Measurements from ENCODE around the gene PPARGC1A.

PPARGC1A gene

DNA sequence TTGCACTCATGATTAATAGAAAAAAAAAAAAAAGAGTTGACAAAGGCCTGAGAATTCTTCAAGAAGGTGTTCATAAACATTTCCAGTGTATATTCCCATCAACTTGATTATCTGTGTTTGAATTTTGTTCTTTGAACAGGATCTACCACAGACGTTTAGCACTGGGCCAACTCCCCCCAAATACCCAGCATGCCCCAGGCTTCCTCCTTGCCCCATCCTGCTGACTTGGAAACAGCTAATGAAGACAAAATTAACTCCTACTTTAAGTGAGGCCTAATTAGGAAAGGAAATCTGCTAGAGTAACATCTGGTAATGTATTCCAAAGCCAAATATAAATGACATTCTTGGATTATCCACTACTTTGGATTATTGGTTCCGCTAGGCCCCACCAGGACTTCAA, 52.5 kb downstream of the PPARGC1A start:
- no peak for DNase-seq

DNA sequence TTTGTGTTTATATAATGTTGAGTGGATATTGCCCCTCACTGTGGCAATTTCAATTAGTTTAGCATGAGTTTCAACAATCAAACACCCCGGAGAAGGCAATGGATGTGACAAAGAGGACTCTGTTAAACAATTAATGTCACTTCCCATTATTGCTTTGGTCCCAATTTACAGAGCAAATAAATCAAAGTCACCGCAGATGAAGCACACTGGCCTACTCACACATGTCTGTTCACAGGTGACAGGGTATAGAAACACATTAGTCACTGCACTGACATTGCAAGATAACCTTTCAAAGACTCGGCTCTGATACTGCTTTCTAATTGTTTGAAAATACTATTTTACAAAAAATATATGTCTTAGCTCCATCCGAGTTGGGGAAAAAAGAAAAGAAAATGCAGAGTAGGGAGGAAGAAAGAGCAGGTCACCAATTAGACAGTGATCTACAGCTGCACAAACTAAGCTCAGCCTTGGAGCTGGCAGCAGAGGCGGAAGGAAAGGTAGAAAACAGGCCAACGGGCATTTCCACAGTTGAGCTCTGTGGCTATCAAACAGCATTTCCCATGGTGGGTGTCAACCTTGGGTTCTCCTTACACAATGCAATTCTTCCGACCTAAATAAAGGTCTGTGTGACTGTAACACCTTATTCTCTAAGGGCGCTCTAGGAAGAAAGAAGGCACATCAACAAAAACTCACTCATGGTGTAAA, 53.9 kb downstream of the PPARGC1A start:
- no peak for DNase-seq

DNA sequence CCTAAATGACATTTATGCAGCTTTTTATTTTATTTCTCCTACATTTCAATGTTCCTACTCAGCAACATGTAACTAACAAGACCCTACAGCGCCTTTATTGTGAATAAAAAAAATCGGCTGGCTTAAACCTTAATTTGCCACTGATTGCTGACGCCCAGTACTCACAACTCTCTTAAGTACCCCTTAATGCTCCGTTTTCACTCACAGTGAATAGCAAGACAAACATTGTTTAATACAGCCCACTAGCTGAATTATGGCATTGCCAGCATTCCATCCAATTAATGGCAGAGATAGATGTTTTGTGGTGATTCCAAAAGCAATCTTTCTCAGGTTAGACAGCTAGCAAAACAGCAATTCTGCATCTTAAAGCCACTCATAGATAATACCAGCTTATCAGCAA, 61.1 kb downstream of the PPARGC1A start:
- DNase-seq = no peak

DNA sequence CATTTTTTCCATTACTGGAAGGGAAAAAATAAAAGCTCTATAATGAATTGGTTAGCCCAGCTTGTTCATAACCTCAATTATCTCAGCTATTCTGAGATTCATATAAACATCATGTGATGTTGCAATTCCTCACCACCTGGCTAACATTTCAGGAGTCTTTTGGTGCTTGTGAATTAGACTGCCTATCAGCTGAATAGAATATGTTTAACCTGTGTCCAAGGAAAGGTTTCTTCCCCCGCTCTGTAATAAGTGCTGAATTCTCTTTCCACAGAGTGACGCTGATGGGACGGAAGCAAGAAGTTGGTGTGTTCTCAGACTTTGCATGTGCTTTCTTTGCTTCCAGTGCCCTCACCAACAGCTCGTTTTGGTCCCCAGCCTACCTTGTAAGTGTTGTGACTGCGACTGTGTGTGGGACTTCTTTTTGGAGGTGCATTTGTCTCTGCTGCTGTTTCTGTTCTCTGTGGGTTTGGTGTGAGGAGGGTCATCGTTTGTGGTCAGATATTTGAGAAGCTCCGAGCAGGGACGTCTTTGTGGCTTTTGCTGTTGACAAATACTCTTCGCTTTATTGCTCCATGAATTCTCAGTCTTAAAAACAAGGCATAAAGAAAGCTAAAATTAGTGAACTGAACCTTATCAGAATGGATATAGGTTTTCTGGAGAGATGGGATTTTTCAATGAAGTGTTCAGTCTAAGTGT, 61.7 kb downstream of the PPARGC1A start:
- no peak for DNase-seq

DNA sequence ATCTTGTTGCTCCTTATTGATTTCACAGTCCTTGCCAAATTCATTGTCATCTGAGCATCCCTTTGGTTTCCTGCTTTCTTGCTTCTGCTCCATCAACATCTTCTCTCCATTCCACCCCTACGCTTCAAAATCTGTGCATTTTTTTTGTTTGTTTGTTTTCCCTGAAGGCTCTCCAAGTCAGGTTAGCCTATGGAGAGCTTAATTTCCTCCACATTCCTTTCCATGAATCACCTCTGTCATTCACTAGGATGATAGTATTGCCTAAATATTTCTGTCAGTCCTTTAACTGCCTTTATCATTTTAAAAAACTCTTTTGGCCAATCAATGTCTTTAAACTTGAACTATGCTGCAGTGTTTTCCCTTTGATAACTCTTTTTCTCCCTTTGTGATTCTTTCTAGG, 67.7 kb downstream of the PPARGC1A start:
- DNase-seq = no peak

DNA sequence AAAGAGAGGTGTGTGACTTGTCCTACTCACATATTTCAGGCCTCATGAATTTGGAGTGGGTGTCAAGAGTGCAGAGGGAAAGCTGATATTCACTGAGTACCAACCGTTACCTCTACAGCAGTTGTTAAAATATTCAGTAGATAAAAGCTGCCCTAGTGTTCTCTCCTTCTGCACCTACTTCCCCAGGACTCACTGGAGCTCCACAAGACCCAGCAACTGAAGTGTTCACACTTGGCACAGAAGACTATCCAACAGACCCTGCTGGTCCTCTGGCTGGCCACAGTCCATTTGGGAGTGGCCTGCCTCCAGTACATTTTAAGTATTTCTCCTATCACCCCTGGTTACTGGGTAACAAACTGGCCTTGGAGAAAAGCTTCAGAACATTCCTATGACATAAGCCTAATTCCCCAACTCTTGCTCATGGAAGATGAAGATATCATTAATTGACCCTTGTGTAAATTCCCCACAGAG, 70.8 kb downstream of the PPARGC1A start:
- no peak for DNase-seq

DNA sequence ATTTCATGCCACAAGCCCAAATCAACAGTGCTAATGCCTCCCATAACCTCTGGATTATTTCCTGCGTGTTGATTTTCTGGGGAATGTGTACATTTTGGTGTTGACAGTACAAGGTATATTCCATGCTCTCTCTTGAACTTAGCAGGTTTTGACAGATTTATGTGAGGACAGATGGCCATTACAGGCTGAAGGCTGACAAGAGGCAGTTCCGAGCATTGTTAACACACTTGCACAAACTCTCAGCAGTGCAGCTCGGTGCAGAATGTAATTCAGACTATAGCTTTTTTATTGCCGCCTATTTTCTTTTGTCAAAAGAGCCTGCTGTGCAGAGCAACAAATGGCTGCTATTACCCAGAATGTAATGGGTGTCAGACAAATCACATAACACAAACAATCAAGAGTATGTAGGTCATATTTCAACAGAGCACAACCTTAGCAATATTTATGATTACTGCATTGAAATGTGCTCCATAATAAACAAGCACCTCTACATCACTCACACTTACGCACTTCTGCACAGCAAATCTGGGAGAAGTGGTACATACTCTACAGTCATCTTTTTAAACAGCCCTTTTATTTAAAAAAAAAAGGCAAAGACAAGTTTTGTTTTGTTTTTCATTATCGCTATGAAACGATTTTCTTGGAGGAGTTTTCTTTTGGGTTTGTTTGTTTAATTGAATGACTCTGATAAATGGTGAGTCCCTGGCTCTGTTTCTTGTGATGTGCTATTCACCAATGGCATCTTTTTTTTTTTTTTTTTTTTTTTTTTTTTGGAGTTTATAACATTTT, 71.6 kb downstream of the PPARGC1A start:
- DNase-seq = no peak

DNA sequence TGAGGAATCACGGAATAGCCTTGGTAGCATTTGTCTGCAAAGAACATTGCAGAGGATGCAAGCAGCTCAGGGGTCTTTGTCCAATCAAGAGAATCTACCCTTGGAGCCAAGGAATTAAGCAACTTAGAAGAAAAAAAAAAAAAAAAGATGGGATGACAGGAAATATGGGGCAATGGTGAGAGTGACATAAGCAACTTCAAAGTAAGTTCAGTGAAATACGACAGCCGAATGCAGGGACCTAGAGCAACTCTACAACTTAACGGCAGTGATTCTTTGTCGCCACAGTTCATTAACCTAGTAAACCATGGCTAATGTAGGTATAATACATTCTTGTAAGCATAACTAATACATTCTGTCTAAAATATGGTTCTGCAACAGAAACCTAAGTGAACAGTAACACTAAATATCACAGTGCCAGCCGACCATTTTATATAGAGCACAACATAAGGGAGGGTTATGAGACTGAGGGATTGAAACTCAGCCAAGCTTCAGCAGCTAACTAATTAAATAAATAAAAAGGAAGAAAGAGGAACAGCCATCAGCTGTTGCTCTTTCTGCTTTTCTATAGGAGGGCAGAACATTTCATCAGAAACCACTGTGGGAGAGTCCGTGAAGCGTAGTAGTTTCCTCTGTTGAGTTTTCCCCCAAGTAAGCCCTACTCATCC, 74.7 kb downstream of the PPARGC1A start:
- DNase-seq = no peak

DNA sequence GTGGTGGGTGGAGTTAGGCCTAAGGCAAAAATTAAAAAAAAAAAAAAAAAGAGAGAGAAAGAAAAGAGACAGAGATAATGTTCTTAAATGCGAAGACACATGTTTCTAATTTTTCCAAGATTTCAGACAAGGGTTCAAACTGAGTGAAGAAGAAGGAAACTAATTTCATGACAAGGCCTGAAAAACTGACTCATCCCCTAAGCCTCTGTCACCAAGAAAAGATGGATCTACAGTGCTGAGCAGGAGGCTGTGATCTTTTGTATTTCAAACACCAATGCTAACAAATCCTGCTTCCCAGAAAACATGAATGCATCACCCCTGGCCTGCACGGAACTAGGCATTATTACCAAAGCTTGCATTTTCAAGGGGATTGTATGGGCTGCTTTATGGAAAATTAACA, 75.3 kb downstream of the PPARGC1A start:
- no peak for DNase-seq

DNA sequence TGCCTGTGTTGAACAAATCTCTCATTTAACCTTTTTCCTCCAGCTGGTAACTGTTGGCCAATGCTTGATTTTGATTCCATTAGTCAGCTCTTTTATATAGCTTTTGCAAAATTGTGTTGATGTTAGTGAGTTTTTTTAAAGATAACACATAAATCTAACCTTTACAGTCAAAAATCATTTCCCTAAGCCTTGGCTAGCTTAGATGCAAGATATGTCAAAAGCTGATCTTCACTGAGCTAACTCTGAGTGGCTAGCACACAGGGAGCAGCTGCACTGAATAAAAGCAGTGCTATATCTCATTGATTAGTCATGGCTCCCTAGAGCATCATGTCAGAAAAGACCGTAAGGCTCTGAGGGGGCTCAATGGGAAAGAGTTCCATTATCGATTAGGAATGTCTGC, 78.7 kb downstream of the PPARGC1A start:
- DNase-seq = no peak

DNA sequence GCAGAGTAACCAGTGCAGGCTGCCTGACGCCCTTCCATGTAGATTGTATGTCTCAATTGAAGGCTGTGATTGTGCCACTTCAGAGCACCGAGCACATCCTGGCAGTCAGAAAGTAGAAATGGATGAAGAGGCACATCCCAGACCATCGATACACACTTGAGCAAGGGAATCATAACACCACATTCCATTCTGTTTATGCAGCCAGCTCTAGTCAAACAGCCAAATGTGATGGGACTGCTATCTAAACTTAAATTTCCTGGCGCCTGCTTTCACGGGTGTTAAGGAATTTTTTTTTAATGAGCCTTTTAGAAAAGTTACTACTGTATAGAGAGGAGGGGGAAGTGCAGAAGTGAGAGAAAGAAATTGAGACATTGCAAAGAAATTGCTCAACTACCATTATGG, 84.4 kb downstream of the PPARGC1A start:
- DNase-seq = no peak

DNA sequence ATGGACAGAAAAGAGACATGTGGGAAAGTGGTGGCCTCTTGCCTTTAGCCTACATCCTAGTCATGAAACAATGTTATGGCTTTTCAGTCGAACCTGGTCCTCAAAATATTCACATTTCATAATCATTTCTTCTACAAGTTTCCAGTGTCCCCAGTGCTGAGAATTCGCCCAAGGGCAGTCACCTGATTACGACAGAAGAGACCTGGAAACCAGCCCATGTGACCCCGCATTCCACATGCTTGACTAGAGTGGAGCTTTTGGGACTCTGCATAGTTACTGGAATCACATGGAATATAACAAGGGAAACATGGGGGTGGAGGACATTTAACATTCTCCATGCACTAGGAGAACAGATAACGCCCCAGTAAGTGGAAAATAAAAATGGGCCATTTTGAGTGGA, 100.1 kb downstream of the PPARGC1A start:
- no peak for DNase-seq

DNA sequence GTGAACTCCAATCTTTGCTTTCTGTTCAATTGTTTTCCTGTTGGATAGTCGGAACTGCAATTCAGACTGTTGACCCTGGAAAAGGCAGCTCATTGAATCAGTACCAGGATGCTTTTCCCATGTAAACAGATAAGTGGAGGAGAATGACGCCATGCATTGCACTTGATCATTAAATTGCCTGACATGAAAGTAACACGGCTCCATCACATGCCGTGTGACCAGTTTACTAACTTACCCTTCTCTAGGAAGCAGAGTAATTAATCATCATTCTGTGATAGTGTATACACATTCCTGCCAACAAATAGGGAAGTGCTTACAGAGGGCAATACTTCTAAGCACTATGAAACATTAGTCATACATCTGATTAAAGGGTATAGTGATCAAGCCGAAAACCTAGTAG, 101.4 kb downstream of the PPARGC1A start:
- no peak for DNase-seq

DNA sequence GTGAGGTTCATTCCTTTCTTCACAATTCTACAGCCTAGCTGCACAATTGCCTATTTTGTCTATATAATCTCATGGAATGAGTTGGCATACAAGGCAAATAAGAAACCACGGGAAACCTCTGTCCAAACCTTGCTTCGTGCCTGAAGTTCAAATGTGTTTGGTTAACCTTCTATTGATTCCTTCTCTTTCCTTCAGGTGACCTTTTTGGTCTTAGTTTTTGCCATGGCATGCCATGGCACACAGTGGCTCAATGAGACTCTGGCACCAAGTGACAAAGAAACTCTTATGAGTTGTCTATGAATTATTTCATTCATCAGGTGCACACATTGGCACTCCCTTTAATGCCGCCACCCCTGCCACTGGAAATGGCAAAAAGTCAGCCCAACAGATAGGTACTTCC, 101.8 kb downstream of the PPARGC1A start:
- no peak for DNase-seq

DNA sequence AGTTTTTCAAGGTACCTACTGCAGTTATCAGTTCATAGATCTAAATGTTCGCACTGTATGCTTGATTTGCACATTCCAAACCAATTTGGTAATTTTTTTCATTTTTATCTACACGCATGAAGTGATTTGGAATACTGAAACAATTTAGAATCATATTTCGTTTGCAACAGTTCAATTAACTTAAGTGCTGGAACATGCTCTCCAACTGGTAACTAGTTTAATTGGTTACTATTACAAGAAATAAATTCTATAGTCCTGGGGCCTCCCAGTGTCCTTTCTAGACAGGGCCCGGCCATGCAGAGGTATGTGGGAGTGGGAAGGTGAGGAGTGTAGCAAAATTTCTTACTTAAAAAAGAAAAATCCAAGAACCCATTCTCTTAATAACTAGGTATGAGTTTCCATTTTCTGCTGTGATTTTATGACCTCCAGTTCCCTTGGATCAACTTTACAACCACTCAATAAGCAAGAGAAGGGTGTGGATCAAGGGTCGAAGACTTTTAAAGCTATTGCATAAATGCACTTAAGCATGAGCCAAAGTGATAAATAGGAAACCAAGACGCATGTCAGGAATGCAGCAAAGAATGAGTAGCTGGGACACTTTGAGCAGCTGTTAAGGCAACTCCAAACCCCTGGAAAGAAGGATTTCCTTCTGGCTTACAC, 106.9 kb downstream of the PPARGC1A start:
- DNase-seq = no peak

DNA sequence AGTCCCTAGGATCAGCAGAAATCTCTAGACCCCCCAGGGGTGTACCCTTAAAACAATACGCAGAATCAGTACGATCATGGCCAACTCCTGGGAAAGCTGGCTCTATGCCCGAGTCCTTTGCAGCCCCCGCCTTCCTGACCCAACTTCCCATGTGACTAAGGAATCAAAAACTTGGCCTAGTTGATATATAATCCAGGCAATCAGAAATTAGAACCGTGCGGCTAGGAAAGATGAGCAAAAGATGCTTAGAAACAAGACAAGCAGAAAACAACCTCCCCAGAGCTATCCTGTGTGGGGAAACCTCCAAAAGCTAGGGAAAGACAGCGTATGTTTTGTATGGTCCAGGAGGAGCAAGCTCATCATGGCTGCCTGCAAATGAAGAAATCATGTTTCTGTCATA, 110.0 kb downstream of the PPARGC1A start:
- DNase-seq = no peak

DNA sequence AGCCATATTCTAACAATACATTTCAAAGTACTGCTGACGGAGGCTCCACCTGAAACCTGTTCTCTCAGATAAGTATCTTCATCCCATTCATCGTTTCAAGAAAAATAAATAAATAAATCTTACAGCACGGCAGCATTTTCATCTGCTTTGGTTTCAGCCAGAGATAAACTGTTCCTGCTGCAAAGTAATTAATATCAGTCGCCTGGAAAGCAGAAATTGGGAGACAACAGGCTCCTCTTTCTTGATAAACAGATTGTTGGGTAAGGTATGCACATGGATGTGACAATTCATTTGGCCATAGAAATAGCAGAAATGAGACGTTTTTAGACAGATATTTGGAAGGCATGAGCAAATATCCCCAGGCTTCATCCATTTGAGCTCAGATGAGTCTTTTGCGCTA, 110.4 kb downstream of the PPARGC1A start:
- DNase-seq = no peak

DNA sequence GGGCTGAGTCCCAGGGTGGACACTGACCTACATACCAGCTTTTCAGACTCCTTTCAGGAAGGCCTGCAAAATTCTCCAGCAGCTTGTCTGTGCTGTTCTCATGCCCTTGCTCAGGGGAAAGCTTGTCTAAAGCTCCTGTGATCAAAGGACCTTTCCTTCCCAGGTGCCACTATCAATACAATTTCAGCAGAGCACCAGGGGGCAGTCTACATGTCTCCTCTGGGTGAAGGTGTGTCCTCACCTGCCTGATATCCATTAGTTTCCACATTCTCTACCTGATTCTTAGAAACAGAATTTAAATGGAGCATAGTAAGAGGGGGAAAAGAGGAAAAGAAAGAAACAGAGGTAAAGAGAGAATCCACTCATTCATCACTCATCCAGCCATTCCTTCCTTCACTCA, 114.2 kb downstream of the PPARGC1A start:
- no peak for DNase-seq

DNA sequence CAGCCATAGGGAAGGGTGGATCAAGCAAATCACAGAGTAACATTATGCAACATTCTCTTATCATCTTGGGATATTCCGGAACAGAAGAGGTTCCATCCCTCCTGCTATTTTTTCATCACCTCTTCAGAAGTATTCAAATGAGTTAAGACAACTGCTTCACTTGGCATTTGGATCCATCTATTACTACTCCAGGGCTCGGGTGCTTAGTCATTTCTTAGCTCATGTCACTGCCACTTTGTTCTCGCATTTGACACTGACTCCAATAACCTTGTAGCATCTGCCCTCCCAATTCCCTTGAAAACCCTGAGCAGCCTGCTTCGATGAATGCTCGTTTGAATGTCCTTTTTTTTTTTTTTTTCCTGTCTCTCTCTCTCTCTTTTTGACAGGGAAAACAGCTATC, 114.9 kb downstream of the PPARGC1A start:
- DNase-seq = no peak

DNA sequence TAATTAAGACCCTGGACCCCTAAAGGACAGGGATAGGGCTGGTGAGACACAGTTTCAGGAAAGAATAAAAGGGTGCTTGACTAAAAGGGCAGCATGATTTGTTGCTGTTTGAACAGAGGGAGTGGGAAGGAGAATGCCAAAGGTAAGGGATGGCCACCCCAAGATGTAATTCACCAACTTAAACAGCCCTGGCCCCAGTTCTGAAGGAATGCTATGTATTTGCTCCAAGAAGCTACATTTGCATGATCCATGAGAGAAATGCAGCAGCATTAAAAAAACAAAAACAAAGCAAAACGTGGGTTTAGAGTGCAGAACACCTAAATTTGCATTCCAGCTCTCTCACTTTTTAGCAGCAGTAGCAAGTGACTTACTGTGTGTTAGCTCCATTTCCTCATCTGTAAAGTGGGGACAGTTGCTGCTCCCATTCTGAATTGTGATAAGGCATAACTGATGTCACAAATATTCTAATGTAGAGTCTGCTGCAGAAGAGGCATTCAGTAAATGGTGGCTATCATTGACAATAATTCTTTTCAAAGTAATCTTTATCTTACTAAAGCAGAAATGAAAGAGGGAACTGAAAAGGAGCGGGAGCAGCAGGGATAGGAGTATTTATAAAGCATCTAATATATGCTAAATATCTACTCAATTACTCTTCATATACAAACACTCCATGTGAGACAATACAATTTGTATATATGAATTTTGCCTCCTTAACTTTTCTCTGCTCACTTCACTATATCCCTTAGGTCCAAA, 115.8 kb downstream of the PPARGC1A start:
- DNase-seq = no peak

DNA sequence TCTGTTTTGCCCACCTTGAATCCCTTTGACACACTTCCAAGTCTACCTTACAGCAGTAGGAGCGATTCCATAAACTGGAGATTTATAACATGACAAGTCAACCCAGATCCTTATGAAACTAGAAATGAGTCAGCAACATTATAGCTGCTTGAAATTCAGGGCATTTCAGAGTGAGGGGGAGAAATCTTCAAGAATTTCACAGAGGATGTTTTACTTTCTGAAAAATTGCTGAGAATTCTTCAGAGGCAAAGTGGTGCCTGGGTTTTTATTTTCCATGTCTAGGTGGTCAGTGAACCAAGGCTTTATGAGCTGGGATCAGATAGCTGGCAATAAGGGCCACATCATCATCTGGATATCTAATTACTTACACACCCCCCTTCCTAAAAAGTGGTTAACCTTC, 119.8 kb downstream of the PPARGC1A start:
- no peak for DNase-seq

DNA sequence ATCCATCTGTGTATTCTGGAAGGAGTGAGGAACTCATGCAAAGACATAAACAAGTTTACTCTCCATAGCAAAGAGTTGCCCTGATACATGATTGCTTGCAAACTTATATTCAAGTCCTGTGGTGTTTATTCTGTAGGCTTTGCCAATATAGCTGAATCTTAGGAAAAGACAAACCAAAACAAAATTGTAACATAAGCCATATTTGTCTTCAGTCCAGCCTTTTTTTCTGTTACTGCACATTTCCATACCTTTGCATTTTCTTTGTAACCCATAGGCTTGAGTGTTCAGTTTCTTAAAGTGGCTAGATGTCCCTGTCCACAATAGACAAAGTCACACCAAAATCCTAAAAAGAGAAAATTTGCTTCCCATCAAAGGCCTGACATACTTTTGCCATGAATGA, 120.4 kb downstream of the PPARGC1A start:
- no peak for DNase-seq

Data from activated gamma-delta T cell treated with Interleukin-2 at 50 U/mL for 16 hours (primary cell).